ENCODE results near the gene UBQLN4. TPM values are rescaled to one million over a fixed set of nuclear protein-coding genes. Genes with fewer than 3 reads are reported as not detected.
A peak's percentile ranks its signal among the peaks of the same experiment; 100 is the strongest.

The UBQLN4 gene
- total RNA-seq, 2 donors from 2014 or later: 27.0 to 43.6 TPM

GRCh38 chr1:156080241-156080862, 26.8 kb upstream of the UBQLN4 start:
- Histone ChIP-seq H3K36me3 (no peaks in the 10 kb centered on the region), H3K27me3 (replicated peaks; ENCODE audit: insufficient read depth) (no peaks in the 10 kb centered on the region), H3K27ac (no peak overlapping the region), H3K4me1 (replicated peaks) (no peaks in the 10 kb centered on the region), H3K9me3 (no peaks in the 10 kb centered on the region), H3K4me3 (no peak overlapping the region)
- 52% methylated on average over 8 of the region's 8 CpGs for WGBS
- DNase-seq (ENCODE audit: low spot score): no peak
- no peak for TF ChIP-seq POLR2AphosphoS5 (IDR thresholded peaks at IDR 0.05)
- no peak for TF ChIP-seq CTCF (IDR thresholded peaks at IDR 0.05)
- no peak for TF ChIP-seq POLR2A (IDR thresholded peaks at IDR 0.05)
- intact Hi-C loops (cut with DNase I): no loop called here

- no peak for TF ChIP-seq POLR2AphosphoS5 (IDR thresholded peaks at IDR 0.05)
- no peak for TF ChIP-seq POLR2A (IDR thresholded peaks at IDR 0.05)
- no peak for TF ChIP-seq CTCF (IDR thresholded peaks at IDR 0.05)
- Histone ChIP-seq H3K27me3 (replicated peaks; ENCODE audit: insufficient read depth) (no peaks in the 10 kb centered on the region), H3K4me1 (replicated peaks) (no peaks in the 10 kb centered on the region), H3K4me3 (no peak overlapping the region), H3K9me3 (no peaks in the 10 kb centered on the region), H3K36me3 (no peaks in the 10 kb centered on the region), H3K27ac (no peak overlapping the region)
- intact Hi-C loops (cut with DNase I): no loop called here
- no peak for DNase-seq (ENCODE audit: low spot score)
- WGBS: 66% methylated on average over 5 of the region's 5 CpGs
Measured at GRCh38 chr1:156079762-156080161, 26.2 kb upstream of the UBQLN4 start.

GRCh38 chr1:156078728-156079127, 25.1 kb upstream of the UBQLN4 start:
- Histone ChIP-seq H3K27ac (no peak overlapping the region), H3K4me1 (replicated peaks) (no peaks in the 10 kb centered on the region), H3K36me3 (no peaks in the 10 kb centered on the region), H3K9me3 (no peaks in the 10 kb centered on the region), H3K27me3 (replicated peaks; ENCODE audit: insufficient read depth) (no peaks in the 10 kb centered on the region), H3K4me3 (no peak overlapping the region)
- DNase-seq (ENCODE audit: low spot score): no peak
- WGBS: 81% methylated on average over 5 of the region's 5 CpGs
- intact Hi-C loops (cut with DNase I): no loop called here
- TF ChIP-seq CTCF (IDR thresholded peaks at IDR 0.05) (no peak), POLR2AphosphoS5 (IDR thresholded peaks at IDR 0.05) (no peak), POLR2A (IDR thresholded peaks at IDR 0.05) (no peak)

- no peaks in the 10 kb centered on the region for H3K27me3 ChIP-seq (replicated peaks; ENCODE audit: insufficient read depth)
- DNase-seq (ENCODE audit: low spot score): no peak
- no peak overlapping the region for H3K4me3 ChIP-seq
- no peaks in the 10 kb centered on the region for H3K36me3 ChIP-seq
- no peak overlapping the region for H3K27ac ChIP-seq
- no peaks in the 10 kb centered on the region for H3K9me3 ChIP-seq
- intact Hi-C loops (cut with DNase I): no loop called here
- WGBS: 74% methylated on average over 19 of the region's 19 CpGs
- H3K4me1 ChIP-seq (replicated peaks): no peaks in the 10 kb centered on the region
- TF ChIP-seq POLR2A (IDR thresholded peaks at IDR 0.05): no peak
- TF ChIP-seq POLR2AphosphoS5 (IDR thresholded peaks at IDR 0.05): no peak
- no peak for TF ChIP-seq CTCF (IDR thresholded peaks at IDR 0.05)
Measured at GRCh38 chr1:156077430-156077760, 23.8 kb upstream of the UBQLN4 start.

GRCh38 chr1:156076609-156077429, 23.2 kb upstream of the UBQLN4 start:
- H3K27me3 ChIP-seq (replicated peaks; ENCODE audit: insufficient read depth): no peaks in the 10 kb centered on the region
- H3K4me3 ChIP-seq: peak overlapping the region; percentile 23 to 35
- 35% methylated on average over 68 of the region's 73 CpGs for WGBS
- intact Hi-C loops (cut with DNase I): no loop called here
- H3K9me3 ChIP-seq: no peaks in the 10 kb centered on the region
- no peaks in the 10 kb centered on the region for H3K4me1 ChIP-seq (replicated peaks)
- TF ChIP-seq CTCF (IDR thresholded peaks at IDR 0.05): no peak
- TF ChIP-seq POLR2AphosphoS5 (IDR thresholded peaks at IDR 0.05): no peak
- no peak for TF ChIP-seq POLR2A (IDR thresholded peaks at IDR 0.05)
- no peak for DNase-seq (ENCODE audit: low spot score)
- peak overlapping the region in 1 of 2 donors; percentile 29 for H3K27ac ChIP-seq
- no peaks in the 10 kb centered on the region for H3K36me3 ChIP-seq
